T-cell (primary cell): ENCODE measurements around the gene COX6B2. TPM values are rescaled to one million over a fixed set of nuclear protein-coding genes. Genes with fewer than 3 reads are reported as not detected.

Source experiments
- ATAC-seq, 4 experiments: fragments of 200-7000 bp in 3 of 4; fragments of 150-1000 bp in 1 of 4; cut with Tn5 transposase; replicated peaks in 1 of 4; 1 replicate in 3 of 4; 2 replicates in 1 of 4; pipeline ENCODE4 v1.10.0; 2021; ENCODE audit warnings: moderate library complexity in 3 of 4, mild to moderate bottlenecking in 2 of 4, moderate number of reproducible peaks in 1 of 4
- CTCF ChIA-PET, 2 donors: fragments of 300-600 bp; sonication (Branson Sonifier 250); formaldehyde crosslinking; loops; one replicate each; lab custom pipeline; 2022; ENCODE audit warnings: antibody characterized with exemption in 2 of 2; lab: Charles Lee
- POLR2A ChIA-PET, 2 donors: fragments of 300-600 bp; sonication (Branson Sonifier 250); formaldehyde crosslinking; loops; one replicate each; lab custom pipeline; 2022; ENCODE audit warnings: antibody characterized with exemption in 2 of 2; lab: Charles Lee
- DNase-seq, 35 experiments: peaks; one replicate each; pipeline versions ENCODE4 v3.0.0 to v3.0.0-alpha.2; 2013 to 2023
- H3K27ac ChIP-seq: one replicate; pipeline ENCODE4 v1.5.1; 2013; ENCODE audit warnings: low read length
- H3K27me3 ChIP-seq, 2 experiments: replicated peaks in 1 of 2; 1 replicate in 1 of 2; 2 replicates in 1 of 2; pipeline versions ENCODE4 v1.6.1 to v1.7.0; 2013; ENCODE audit warnings: low read length in 1 of 2, mixed read lengths in 1 of 2; ENCODE audit not compliant: control insufficient read depth in 2 of 2, insufficient read depth in 2 of 2; ENCODE audit errors: extremely low read depth in 1 of 2
- H3K36me3 ChIP-seq, 2 donors: 1 replicate in 1 of 2; 2 replicates in 1 of 2; pipeline versions ENCODE4 v1.6.1 to v1.7.0; 2013; ENCODE audit warnings: low read length in 1 of 2; ENCODE audit not compliant: control insufficient read depth in 2 of 2, insufficient read depth in 1 of 2; ENCODE audit errors: extremely low read depth in 1 of 2
- H3K4me1 ChIP-seq, 2 experiments: 1 replicate in 1 of 2; 2 replicates in 1 of 2; pipeline versions ENCODE4 v1.6.1 to v1.7.0; 2013; ENCODE audit warnings: low read length in 2 of 2, mixed read lengths in 1 of 2; ENCODE audit not compliant: insufficient read depth in 2 of 2, control insufficient read depth in 1 of 2; ENCODE audit errors: extremely low read depth in 1 of 2
- H3K4me3 ChIP-seq, 2 donors: 1 replicate in 1 of 2; 2 replicates in 1 of 2; pipeline versions ENCODE4 v1.5.1 to v1.7.0; 2013; ENCODE audit warnings: mild to moderate bottlenecking in 2 of 2, low read length in 1 of 2, moderate library complexity in 1 of 2; ENCODE audit not compliant: control insufficient read depth in 1 of 2; ENCODE audit errors: extremely low read depth in 1 of 2
- H3K9me3 ChIP-seq: 2 replicates; pipeline ENCODE4 v1.7.0; 2013
- H3K27ac Mint-ChIP-seq, 2 donors: one replicate each; pipeline ENCODE4 v1.8.0; 2020 to 2021; ENCODE audit warnings: mild to moderate bottlenecking in 2 of 2, mixed read lengths in 2 of 2
- H3K27me3 Mint-ChIP-seq, 2 donors: one replicate each; pipeline ENCODE4 v1.8.0; 2021 to 2022; ENCODE audit warnings: mixed read lengths in 2 of 2
- H3K36me3 Mint-ChIP-seq: one replicate; pipeline ENCODE4 v1.8.0; 2021; ENCODE audit warnings: mixed read lengths
- H3K4me1 Mint-ChIP-seq, 3 donors: one replicate each; pipeline ENCODE4 v1.8.0; 2020 to 2022; ENCODE audit warnings: mixed read lengths in 3 of 3, mild to moderate bottlenecking in 1 of 3
- H3K4me3 Mint-ChIP-seq, 3 donors: one replicate each; pipeline ENCODE4 v1.8.0; 2020 to 2022; ENCODE audit warnings: mild to moderate bottlenecking in 3 of 3, mixed read lengths in 3 of 3, moderate library complexity in 3 of 3
- H3K9me3 Mint-ChIP-seq, 3 donors: one replicate each; pipeline ENCODE4 v1.8.0; 2020 to 2022; ENCODE audit warnings: mixed read lengths in 3 of 3
- whole genome bisulfite sequencing: methylation state at CpG from one replicate; pipeline ENCODE4 v1.1.5; 2013; ENCODE audit warnings: missing lambda C conversion rate; ENCODE audit not compliant: insufficient coverage; 5-methylcytosine and 5-hydroxymethylcytosine counted together
- total RNA-seq, 35 experiments: library from RNA in 6 of 35; stranded (reverse) in 6 of 35; fragments of 120-200 nt in 1 of 35; gene quantifications; one replicate each; pipeline versions ENCODE4 v1.2.1 to v1.2.4 and lab custom pipeline; 2013 to 2026

Gene COX6B2
- total RNA-seq, 5 donors from 2014 or later (not counting 1 experiment from before 2014, with no cell fraction given), result 0.12 to 0.51 TPM; not detected in 3

DNA sequence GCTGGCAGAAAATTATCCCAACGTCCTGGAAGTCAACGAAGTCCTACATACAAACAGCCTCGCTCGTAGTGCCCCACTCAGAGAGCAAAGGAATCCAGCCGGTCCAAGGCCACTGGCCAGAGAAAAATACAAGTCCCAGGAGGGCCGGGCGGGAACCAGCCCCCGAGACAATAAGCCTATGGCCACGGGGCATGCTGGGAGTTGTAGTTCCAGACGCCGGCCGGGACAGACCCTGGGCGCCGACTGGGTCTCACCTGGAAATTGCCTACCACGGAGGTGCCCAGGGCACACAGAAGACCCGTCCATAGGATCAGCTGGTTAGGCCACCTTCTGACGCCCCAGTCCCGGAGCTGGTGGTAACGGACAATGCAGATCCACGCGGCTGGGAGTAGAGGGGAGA lies 34.7 kb downstream of the COX6B2 start:
- peaks cover 0 to 29% of the 10 kb centered on the region in 2 experiments for H3K27me3 ChIP-seq
- Mint-ChIP-seq H3K27ac (no peak overlapping the region), H3K4me3 (no peak overlapping the region), H3K9me3 (no peaks in the 10 kb centered on the region), H3K4me1 (no peaks in the 10 kb centered on the region), H3K36me3 (no peaks in the 10 kb centered on the region), H3K27me3 (peaks cover 5 to 13% of the 10 kb centered on the region in 2 donors)
- no peaks in the 10 kb centered on the region for H3K36me3 ChIP-seq
- 83% methylated on average over 20 of the region's 21 CpGs for WGBS
- no peaks in the 10 kb centered on the region for H3K9me3 ChIP-seq
- H3K4me1 ChIP-seq, result no peaks in the 10 kb centered on the region
- ATAC-seq (no peak), DNase-seq (no peak)
- ChIA-PET CTCF (no interaction called here), POLR2A (no interaction called here)
- no peak overlapping the region for H3K27ac ChIP-seq
- H3K4me3 ChIP-seq, result no peak overlapping the region

DNA sequence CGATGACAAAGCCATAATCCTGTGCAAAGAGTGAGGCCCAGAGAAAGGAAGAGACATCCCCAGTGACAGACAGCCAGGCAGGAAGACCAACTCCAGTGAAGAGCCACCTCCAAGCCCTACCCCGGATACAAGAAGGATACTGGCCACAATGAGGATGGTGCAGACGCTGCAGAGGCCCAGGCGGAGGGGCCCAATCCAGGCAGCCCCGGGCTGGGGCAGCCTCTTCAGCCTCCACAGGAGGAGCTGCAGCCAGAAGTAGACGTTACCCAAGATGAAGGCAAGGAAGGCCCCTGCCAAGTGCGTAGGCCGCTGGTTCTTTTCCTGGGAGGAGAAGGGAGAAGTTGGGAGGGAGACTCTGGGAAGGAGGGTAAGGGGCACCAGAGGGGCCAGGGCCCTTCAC lies 37.9 kb downstream of the COX6B2 start:
- Histone ChIP-seq H3K27ac (no peak overlapping the region), H3K9me3 (no peaks in the 10 kb centered on the region), H3K27me3 (peaks cover 0 to 13% of the 10 kb centered on the region in 2 experiments), H3K36me3 (no peaks in the 10 kb centered on the region), H3K4me3 (no peak overlapping the region), H3K4me1 (no peaks in the 10 kb centered on the region)
- ChIA-PET POLR2A (no interaction called here), CTCF (no interaction called here)
- H3K9me3 Mint-ChIP-seq, result no peaks in the 10 kb centered on the region
- no peak for ATAC-seq
- H3K36me3 Mint-ChIP-seq, result no peaks in the 10 kb centered on the region
- DNase-seq, result no peak
- no peak overlapping the region for H3K27ac Mint-ChIP-seq
- H3K4me3 Mint-ChIP-seq, result no peak overlapping the region
- peaks cover 0 to 2% of the 10 kb centered on the region in 2 donors for H3K27me3 Mint-ChIP-seq
- H3K4me1 Mint-ChIP-seq, result peaks cover 0 to 6% (median 0%) of the 10 kb centered on the region in 3 donors
- 85% methylated on average over 8 of the region's 8 CpGs for WGBS

GRCh38 chr19:55315956-55316525 lies 38.5 kb downstream of the COX6B2 start:
- H3K4me3 ChIP-seq, result no peak overlapping the region
- DNase-seq (no peak), ATAC-seq (no peak)
- no peak overlapping the region for H3K27ac ChIP-seq
- H3K36me3 ChIP-seq, result no peaks in the 10 kb centered on the region
- H3K4me3 Mint-ChIP-seq, result no peak overlapping the region
- peaks cover 0 to 9% of the 10 kb centered on the region in 2 experiments for H3K27me3 ChIP-seq
- H3K9me3 Mint-ChIP-seq, result no peaks in the 10 kb centered on the region
- WGBS, result 88% methylated on average over 11 of the region's 13 CpGs
- H3K9me3 ChIP-seq, result no peaks in the 10 kb centered on the region
- no peak overlapping the region for H3K27ac Mint-ChIP-seq
- no peaks in the 10 kb centered on the region for H3K27me3 Mint-ChIP-seq
- H3K4me1 ChIP-seq, result no peaks in the 10 kb centered on the region
- peaks cover 0 to 6% (median 0%) of the 10 kb centered on the region in 3 donors for H3K4me1 Mint-ChIP-seq
- ChIA-PET CTCF (no interaction called here), POLR2A (no interaction called here)
- no peaks in the 10 kb centered on the region for H3K36me3 Mint-ChIP-seq

DNA sequence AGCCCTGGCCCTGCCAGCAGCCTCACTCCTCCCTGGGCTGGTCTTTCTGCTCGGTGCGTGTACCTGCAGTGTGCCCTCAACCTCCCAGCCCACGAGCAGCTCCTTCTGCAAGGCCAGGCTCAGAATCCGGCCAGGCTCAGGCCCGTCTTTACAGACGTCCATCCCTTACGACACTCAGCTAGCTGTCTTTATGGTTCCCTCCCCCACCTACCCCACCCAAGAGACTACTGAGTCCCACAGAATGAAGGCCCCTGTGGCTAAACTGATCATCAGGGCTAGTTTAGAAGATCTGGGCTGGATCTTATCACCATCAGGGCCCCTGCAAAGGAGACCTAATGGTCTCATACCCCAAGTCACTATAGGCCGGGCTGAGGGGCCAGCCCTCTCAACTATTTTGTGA lies 40.1 kb downstream of the COX6B2 start:
- peaks cover 0 to 6% (median 0%) of the 10 kb centered on the region in 3 donors for H3K4me1 Mint-ChIP-seq
- H3K27ac ChIP-seq, result no peak overlapping the region
- H3K4me3 ChIP-seq, result no peak overlapping the region
- no peaks in the 10 kb centered on the region for H3K27me3 Mint-ChIP-seq
- 90% methylated on average over 4 of the region's 8 CpGs for WGBS
- H3K36me3 ChIP-seq, result no peaks in the 10 kb centered on the region
- no peak for ATAC-seq
- H3K27me3 ChIP-seq, result no peaks in the 10 kb centered on the region
- ChIA-PET CTCF (no interaction called here), POLR2A (no interaction called here)
- no peaks in the 10 kb centered on the region for H3K36me3 Mint-ChIP-seq
- no peak for DNase-seq
- no peaks in the 10 kb centered on the region for H3K4me1 ChIP-seq
- H3K4me3 Mint-ChIP-seq, result no peak overlapping the region
- H3K9me3 Mint-ChIP-seq, result no peaks in the 10 kb centered on the region
- no peak overlapping the region for H3K27ac Mint-ChIP-seq
- no peaks in the 10 kb centered on the region for H3K9me3 ChIP-seq

- no peak overlapping the region for H3K27ac ChIP-seq
- Mint-ChIP-seq H3K4me1 (peaks cover 0 to 6% (median 0%) of the 10 kb centered on the region in 3 donors), H3K27me3 (no peaks in the 10 kb centered on the region), H3K4me3 (no peak overlapping the region), H3K9me3 (no peaks in the 10 kb centered on the region), H3K36me3 (no peaks in the 10 kb centered on the region), H3K27ac (no peak overlapping the region)
- ChIA-PET POLR2A (interaction anchor here in 1 of 2 donors (0.5 kb wide), 1 partner anchor 58 kb away, joined by 3 read pairs; no protein-coding TSS in a partner anchor), CTCF (interaction anchor here in 1 of 2 donors (0.6 kb wide), 1 partner anchor 32 kb away, joined by 6 read pairs; no protein-coding TSS in a partner anchor)
- H3K9me3 ChIP-seq, result no peaks in the 10 kb centered on the region
- no peaks in the 10 kb centered on the region for H3K27me3 ChIP-seq
- no peak overlapping the region for H3K4me3 ChIP-seq
- DNase-seq (no peak), ATAC-seq (no peak)
- WGBS, result 93% methylated on average over 38 of the region's 47 CpGs
- H3K4me1 ChIP-seq, result no peaks in the 10 kb centered on the region
- H3K36me3 ChIP-seq, result no peaks in the 10 kb centered on the region
Measured at GRCh38 chr19:55312621-55313512, 41.7 kb downstream of the COX6B2 start.

DNA sequence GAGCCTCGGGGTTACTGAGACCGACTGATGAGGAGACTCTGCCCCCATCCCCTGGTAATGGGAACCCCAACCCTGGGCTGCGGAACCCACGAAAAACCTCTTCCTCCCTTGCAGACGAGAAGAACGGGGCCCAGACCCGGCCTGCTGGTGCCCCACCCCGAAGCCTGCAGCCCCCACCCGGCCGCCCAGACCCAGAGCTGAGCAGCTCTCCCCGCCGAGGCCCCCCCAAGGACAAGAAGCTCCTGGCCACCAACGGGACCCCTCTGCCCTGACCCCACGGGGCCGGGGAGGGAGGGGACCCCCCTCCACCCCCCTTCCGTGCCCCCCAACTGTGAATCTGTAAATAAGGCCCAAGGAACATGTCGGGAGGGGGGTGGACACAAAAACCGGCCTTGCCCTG lies 42.7 kb downstream of the COX6B2 start:
- Histone ChIP-seq H3K27ac (no peak overlapping the region), H3K4me3 (no peak overlapping the region), H3K27me3 (no peaks in the 10 kb centered on the region), H3K4me1 (no peaks in the 10 kb centered on the region), H3K36me3 (no peaks in the 10 kb centered on the region), H3K9me3 (no peaks in the 10 kb centered on the region)
- H3K4me1 Mint-ChIP-seq, result peaks cover 0 to 6% (median 0%) of the 10 kb centered on the region in 3 donors
- WGBS, result 88% methylated on average over 6 of the region's 18 CpGs
- ChIA-PET CTCF (interaction anchor here in 1 of 2 donors (0.6 kb wide), 1 partner anchor 33 kb away, joined by 6 read pairs; no protein-coding TSS in a partner anchor), POLR2A (no interaction called here)
- no peaks in the 10 kb centered on the region for H3K36me3 Mint-ChIP-seq
- H3K9me3 Mint-ChIP-seq, result no peaks in the 10 kb centered on the region
- no peak overlapping the region for H3K27ac Mint-ChIP-seq
- ATAC-seq, result no peak
- H3K27me3 Mint-ChIP-seq, result no peaks in the 10 kb centered on the region
- no peak for DNase-seq
- no peak overlapping the region for H3K4me3 Mint-ChIP-seq
